Activated CD8-positive, alpha-beta T cell treated with anti-CD3 and anti-CD28 coated beads, Interleukin-2, amount 10 ng/mL, durations not matched to agents 7 days and 5 days (primary cell): Measurements from ENCODE around the gene NAALADL2. TPM values are rescaled to one million over a fixed set of nuclear protein-coding genes. Genes with fewer than 3 reads are reported as not detected.

ENCODE experiments used
- microRNA-seq: library from miRNA; unstranded; fragments of <30 nt; microRNA quantifications from one replicate; pipeline ENCODE4 v1.2.0, GENCODE V29; 2022
- total RNA-seq, 2 experiments: library from RNA; stranded (reverse); gene quantifications; one replicate each; pipeline ENCODE4 v1.2.3, GENCODE V29; 2021

Gene NAALADL2
- total RNA-seq, 2 experiments from 2014 or later, result 0.39 to 0.47 TPM

Small RNA genes within 50 kb of the gene (microRNA-seq; reads per million reads assigned to microRNA genes)
- not detected for gene MIR4789
